HG03066 (cell line): ENCODE data around the gene HPSE2.

Experiments used
- ATAC-seq: cut with Tn5 transposase; IDR thresholded peaks from one replicate; pipeline ENCODE4 v1.9.1; 2021; ENCODE audit warnings: low read depth; ENCODE audit not compliant: unreplicated experiment

The HPSE2 gene

DNA sequence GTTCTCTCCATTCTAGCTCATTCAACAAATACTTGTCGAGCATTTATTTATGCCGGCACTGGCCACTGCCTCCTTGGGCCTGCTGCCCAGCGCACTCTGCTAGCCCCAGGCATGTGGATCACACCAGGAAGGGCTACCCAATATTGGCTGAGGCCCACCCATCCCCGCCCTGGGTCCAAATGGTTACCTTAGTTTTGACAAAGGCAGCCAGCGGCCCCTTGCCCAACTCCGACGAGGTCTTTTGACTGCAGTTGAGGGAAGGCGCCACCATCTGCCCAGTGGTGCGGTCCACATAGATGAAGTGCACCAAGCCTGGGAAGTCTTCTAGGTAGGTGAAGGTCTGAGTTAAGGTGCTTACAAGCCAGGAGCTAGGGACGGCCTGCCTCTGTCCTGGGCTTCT lies 813.5 kb downstream of the HPSE2 start:
- no peak for ATAC-seq

DNA sequence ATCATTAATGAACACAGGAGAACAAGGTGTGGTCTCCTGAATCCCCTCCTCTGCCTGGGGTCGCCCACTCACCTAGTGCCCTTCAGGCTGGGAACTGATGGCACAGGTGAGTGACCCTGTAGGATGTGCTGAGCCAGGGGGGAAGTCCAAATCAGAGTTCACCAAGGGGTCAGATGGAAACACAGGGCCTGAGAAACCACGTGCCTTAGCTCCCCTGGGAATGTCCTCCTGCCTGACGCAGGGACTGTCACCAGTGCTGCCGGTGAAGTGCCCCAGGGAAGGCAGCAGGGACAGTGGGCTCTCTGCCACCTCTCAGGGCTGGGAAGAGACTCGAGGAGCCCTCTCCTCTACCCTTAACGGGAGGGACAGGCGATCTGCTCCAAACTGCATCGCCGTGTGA lies 814.9 kb downstream of the HPSE2 start:
- ATAC-seq: no peak

DNA sequence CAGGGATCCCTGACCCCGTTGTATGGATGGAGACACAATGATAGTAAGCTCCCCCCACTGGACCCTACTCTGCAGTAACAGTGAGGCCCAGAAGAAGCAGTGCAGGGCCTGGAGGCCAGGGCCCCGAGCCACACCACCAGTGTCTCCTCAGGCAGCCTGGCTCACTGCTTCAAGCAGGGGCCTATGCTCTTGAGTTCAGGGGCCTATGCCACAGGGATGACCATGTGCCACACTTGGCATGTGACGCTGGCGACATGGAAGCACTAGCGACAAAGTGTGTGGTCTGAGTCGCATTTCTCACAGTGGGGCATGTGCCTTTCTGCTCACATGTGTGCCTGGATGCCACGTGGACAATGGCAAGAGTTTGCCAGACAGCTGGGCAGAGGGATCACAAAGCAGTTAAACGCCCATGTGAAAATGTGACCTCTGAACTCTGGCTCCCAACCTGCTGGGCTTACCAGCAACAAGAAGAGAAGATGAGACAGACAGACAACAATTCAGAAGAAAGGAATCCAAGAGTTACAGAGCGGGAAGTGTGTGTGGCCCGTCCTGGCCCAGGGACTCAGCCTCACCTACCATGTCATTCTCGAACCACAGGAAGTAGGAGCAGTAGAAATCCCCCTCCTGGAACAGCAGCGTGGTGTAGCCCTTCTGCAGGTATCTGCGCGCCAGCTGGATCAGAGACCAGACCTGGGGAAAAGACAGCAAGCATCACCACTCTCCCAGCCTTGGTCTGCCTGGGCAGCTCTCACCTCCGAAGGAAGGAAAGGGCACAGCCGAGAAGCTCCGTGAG lies 816.0 kb downstream of the HPSE2 start:
- no peak for ATAC-seq

DNA sequence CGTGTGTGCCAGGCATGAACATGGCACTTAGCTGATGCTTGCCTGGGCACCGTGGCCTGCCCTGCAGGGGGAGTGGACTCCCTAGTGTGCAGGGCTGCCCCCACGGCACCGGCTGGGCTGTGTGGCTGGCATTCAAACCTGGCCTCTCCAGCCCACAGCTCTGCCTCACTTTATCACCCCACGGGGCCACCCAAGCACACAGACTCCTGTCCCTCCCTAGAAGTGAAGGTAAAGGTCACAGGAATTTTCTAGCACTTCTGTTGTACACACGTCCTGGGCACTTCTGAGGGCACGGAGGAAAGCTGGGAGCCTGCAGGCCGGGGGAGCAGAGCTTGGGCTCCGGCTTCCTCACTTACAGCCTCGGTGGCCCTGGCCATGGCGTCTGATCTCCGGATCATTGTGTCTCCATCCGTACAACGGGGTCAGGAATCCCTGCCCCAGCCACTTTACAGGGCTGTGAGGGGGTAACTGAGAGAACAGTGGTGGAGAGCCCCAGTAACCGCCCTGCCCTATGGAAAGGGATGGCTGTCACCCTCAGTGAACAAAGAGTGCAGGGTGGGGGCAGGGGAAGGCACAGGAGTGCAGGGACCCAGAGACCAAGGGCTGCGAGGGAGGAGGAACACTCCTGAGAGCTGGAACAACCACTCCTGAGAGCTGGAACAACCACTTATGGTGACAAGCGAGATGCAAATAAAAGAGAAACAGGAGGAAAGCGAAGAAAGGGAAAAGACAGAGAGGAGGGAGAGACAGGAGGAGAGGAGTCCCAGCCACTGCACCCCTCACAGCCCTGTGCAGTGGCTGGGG lies 816.8 kb downstream of the HPSE2 start:
- no peak for ATAC-seq

DNA sequence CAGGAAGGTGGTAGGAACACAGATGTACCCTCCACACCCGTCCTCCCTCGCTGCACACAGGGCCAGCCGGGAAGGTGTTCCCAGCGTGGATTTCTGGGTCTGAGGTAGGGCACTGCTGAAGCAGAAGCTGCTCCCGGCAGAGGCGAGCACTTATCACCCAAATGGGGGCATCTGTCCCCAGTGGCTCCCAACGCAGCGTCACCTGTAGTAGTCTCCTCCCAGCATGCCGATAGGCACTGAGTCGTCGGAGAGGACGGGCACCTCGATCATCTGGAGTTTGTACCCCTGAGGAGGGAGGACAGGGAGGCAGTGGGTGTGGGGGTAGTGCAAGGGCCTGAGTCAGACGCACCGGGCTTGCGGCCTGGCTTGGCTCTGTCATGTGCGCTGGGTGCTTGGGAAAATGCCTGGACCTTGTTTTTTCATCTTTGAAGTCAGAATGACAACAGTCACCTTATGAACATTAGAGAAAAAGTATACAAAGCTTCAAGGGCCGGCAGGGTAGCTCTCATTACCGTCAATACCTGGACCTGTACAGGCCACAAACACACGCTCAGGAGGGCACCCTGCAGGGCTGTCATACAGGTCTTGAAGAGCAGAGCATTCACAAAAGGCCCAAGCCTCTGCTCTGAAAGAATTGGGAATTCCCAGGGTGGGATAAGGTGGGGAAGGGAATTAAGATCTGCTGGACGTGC lies 817.5 kb downstream of the HPSE2 start:
- no peak for ATAC-seq

GRCh38 chr10:98417481-98417959 lies 818.1 kb downstream of the HPSE2 start:
- no peak for ATAC-seq

DNA sequence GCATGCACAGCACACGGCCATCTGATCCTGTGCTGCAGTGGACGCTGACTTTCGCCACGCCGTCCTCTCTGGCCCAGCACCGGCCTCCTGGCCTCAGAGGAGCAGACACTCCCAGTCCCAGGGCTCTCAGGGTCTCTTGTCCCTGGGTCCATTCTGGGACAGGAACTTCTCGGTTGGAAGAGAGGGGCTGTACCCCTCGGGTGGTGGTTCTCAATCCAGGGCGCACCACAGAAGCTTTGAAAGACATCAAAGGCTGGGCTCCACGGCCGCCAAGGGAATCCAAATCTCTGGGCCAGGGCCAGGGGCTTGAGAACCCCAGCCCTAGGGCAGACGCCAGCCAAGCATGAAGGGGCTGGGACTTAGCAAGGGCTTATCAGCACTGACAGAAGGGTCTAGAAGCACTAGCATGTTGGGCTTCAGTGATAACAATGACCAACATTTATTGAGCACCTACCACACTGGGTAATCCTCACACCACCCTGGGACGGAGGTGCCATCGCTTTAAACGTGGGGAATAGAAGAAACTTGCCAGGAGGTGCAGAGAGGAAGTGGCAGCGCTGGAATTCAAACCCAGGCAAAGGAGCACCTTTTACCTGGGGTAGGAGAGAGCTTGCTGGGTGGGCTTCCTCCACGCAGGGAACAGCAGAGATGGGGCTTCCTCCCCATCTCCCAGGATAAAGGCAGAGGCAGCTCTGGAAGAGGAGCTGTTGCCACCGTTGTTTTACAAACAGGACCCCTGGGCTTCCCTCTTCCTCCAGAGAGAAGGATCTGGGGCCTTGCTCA lies 818.9 kb downstream of the HPSE2 start:
- ATAC-seq: no peak

GRCh38 chr10:98415731-98416119 lies 819.9 kb downstream of the HPSE2 start:
- ATAC-seq: no peak

- ATAC-seq: peak; percentile 68
These were observed 820.5 kb downstream of the HPSE2 start, which contains the start of gene PYROXD2 for GRCh38 chr10:98414932-98415730. Gene PYROXD2 (minus strand): TSS chr10:98415182. CDS start chr10:98415135, 47 bp downstream.

- ATAC-seq: no peak
These were observed 821.1 kb downstream of the HPSE2 start for GRCh38 chr10:98414578-98414931.

DNA sequence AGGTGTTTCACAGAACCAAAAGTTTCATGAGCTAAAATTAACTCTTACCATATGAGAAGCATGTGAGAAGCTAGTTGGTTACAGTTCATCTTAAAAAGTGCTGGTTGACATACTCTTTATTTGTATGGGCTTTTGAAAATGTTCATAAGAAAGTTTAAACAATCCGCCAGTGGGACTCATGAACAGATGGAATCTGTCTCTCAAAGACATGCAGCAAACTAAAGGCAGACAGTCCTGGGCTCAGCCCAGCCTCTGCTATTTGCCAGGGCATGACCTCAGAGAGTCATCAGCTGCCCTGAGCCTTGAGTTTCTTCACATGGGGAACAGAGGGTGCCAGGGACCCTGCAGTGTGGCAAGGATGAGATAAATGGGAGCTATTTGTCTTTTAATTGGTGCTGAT lies 823.9 kb downstream of the HPSE2 start:
- ATAC-seq: no peak

DNA sequence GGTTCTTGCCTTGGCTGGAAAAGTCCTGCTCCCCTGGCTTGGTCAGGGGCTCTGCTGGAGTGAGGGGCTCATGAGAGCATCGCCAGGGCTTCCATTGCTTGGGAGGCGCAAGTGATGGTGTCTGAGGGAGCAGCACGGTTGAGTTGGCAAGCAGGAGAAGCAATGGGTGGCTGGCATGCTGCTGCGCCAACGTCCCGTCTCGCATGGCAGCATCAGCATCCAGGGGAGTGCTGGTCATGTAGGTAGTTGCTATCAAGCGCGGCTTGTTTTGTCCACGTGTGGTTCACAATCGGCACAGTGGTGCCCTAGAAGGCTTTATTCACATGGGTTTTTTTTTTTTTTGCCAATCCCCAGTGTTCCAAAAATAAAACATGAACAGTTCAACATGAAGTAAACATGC lies 824.5 kb downstream of the HPSE2 start:
- ATAC-seq: no peak

GRCh38 chr10:98410759-98411158 lies 824.9 kb downstream of the HPSE2 start:
- ATAC-seq: no peak

- no peak for ATAC-seq
These were observed 825.4 kb downstream of the HPSE2 start for GRCh38 chr10:98410135-98410743.

DNA sequence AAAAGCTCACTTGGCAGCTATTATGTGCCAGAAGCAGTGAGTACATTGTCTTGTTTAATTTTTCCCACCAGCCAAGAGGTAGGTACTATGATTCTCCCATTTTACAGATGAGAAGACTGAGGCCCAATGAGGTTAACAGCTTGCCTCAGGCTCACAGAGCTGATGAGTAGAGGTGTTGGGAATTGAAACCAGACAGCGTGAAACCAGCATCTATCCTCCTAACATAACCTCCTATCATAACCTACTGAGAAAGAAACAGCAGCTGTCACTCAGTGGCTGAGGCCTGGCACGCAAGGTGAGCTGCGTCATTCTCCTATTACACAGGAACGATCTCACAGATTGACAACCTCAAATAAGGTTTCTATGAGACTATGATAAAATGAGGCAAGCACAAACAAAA lies 826.9 kb downstream of the HPSE2 start:
- no peak for ATAC-seq

GRCh38 chr10:98407744-98408241 lies 827.9 kb downstream of the HPSE2 start:
- ATAC-seq: no peak
